NCI-H460 (cell line): ENCODE results near the gene ZRANB3. TPM values are rescaled to one million over a fixed set of nuclear protein-coding genes. Genes with fewer than 3 reads are reported as not detected.
"Not testable (repeated sequence)": the region's sequence is repeated elsewhere in the genome, so short reads cannot be mapped to it uniquely, and the experiment has no call there.

ENCODE experiments used
- DNase-seq: peaks from one replicate; pipeline ENCODE4 v3.0.0-alpha.2; 2016; ENCODE audit warnings: low read depth; ENCODE audit errors: extremely low read depth
- total RNA-seq: library from RNA; depleted of rRNA; stranded (reverse); fragments of >200 nt; shearing (Covaris generic); gene quantifications from 2 replicates; pipeline ENCODE4 v1.2.3, GENCODE V29; 2014

Gene ZRANB3
- total RNA-seq, 1 experiment from 2014 or later, result 18.2 TPM

DNA sequence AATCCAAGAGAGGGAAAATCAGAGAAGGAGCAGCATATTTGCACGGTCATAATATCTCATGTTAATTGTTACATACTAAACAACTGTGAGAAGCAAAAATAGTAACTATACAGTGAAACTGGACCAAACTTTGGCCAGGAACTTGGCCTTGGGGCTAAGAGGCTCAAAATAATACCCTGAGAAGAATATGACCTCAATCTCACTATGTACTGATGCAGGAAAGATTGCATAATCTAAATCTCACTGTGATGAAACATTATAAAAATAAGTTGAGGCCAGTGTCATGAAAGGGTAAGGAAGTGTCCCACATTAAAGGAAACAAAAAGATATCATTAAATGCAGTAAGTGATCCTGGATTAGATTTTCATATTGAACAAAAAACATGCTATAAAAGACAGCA, 36.5 kb downstream of the ZRANB3 start:
- DNase-seq, result peak; percentile 16

- no peak for DNase-seq
Measured at GRCh38 chr2:135490376-135490775, 40.6 kb downstream of the ZRANB3 start.

- DNase-seq, result no peak
Measured at GRCh38 chr2:135485441-135485840, 45.6 kb downstream of the ZRANB3 start.

- DNase-seq, result no peak
Measured at GRCh38 chr2:135475128-135475527, 55.9 kb downstream of the ZRANB3 start.

DNA sequence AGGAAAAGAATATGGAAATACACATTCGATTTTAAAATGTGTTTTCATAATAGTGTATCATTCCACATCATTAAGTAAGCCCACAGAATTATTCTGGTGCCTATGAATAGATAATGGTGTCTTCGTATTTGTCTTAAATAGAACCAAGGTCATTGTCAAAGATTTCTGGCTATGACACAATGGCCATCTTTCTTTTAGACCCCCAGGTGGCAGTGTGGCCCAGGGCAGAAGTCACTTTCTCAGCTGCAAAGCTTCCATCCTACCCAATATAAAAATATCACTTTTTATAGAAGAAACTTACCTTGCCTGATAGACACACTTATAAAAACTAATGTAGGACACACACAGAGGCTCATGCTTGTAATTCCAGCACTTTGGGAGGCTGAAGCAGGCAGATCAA, 57.5 kb downstream of the ZRANB3 start:
- peak; percentile 20 for DNase-seq

DNA sequence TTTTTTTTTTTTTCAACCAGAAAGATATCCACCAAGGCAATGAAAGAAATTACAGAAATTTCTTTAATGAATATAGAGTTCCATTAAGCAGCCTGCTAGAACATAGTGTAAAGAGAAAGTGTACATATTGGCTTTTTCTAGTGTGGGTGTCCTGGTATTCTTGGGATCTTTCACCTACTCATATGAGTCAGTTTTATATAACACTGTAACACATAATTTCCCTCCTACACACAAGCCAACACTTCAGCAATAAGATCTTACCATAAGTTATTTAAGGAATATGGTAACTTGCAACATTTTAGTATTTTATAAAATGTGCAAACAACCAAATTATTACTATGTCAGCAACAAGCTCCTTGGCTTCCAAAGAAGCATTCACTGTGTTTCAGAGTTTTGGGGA, 59.9 kb downstream of the ZRANB3 start:
- DNase-seq, result no peak

DNA sequence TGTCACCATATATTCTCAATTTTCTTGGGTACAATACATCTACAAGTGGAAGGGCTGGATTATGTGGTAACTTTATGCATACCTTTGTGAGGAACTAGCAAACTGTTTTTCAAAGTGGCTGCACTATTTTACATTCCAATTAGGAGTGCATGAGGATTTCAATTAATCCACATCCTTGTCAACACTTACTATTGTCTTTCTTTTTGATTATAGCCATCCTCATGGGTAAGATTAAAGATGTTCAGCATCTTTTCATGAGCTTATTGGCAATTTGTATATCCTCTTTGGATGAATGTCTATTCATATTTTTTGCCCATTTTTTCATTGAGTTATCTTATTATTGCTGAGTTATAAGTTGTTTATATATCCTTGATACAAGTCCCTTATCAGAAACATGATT, 73.7 kb downstream of the ZRANB3 start:
- DNase-seq, result no peak

- DNase-seq, result no peak
Measured at GRCh38 chr2:135456835-135457234, 74.2 kb downstream of the ZRANB3 start.

DNA sequence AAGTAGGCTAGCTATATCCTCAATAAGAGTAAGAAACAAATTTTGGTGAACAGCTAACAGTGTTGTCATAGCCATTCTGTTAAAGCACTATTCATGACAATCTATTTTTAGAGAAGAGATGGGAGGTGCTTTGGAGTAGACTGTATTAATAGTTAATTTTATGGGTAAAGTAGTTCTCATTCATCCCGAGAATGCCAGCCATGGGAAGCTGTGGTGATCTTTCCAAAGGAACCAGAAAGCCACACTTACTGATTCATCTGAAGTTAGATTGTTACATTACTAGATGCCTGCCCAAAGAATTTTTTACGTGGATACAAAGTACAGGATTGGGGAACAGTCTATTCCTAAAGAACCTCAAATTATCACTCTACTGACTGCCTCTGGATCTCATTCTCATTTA, 74.6 kb downstream of the ZRANB3 start:
- no peak for DNase-seq

- no peak for DNase-seq
Measured at GRCh38 chr2:135454608-135455007, 76.4 kb downstream of the ZRANB3 start.

GRCh38 chr2:135453027-135453426, 78.0 kb downstream of the ZRANB3 start:
- not testable (repeated sequence) for DNase-seq

GRCh38 chr2:135451966-135452365, 79.1 kb downstream of the ZRANB3 start:
- DNase-seq, result no peak

DNA sequence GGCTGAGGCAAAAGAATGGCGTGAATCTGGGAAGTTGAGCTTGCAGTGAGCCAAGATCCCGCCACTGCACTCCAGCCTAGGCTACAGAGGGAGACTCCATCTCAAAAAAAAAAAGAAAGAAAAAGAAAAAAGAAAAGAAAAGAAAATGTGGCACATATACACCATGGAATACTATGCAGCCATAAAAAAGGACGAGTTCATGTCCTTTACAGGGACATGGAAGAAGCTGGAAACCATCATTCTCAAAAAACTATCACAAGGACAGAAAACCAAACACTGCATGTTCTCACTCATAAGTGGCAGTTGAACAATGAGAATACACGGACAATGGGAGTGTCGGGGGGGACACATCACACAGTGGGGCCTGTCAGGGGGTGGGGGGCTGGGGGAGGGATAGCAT, 88.0 kb downstream of the ZRANB3 start:
- not testable (repeated sequence) for DNase-seq

GRCh38 chr2:135435155-135435554, 95.9 kb downstream of the ZRANB3 start:
- not testable (repeated sequence) for DNase-seq

- DNase-seq, result no peak
Measured at GRCh38 chr2:135424849-135425248, 106.2 kb downstream of the ZRANB3 start.

GRCh38 chr2:135422898-135423297, 108.1 kb downstream of the ZRANB3 start:
- no peak for DNase-seq

GRCh38 chr2:135411646-135412045, 119.4 kb downstream of the ZRANB3 start:
- no peak for DNase-seq

GRCh38 chr2:135409436-135409835, 121.6 kb downstream of the ZRANB3 start:
- DNase-seq, result no peak

DNA sequence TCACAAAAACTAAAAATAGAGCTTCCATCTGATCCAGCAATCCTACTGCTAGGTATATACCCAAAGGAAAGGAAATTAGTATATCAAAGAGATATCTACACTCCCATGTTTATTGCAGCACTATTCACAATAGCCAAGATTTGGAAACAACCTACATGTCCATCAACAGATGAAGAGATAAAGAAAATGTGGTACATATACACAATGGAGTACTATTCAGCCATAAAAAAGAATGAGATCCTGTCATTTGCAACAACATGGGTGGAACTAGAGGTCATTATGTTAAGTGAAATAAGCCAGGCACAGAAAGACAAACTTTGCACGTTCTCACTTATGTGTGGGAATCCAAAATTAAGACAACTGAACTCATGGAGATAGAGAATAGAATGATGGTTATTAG, 134.8 kb downstream of the ZRANB3 start:
- DNase-seq, result not testable (repeated sequence)

DNA sequence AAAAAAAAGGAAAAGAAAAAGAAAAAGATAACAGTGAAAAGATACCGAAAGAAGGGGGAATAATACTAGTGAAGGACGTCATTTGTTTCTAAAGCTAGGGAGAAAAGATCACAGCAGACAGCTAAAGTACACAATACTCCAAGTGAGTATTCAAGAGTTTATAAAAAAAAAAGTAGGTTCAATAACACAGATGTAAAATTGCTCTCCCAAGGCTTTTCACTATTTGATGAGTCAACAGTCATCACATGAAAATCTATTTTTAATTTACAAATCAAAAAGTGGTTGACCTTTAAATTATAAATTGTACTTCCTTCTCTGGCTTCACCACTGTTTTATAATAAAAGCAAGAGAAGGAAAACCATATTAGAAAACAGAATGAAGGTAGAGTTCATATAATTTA, 144.0 kb downstream of the ZRANB3 start:
- DNase-seq, result no peak

GRCh38 chr2:135378591-135378990, 152.4 kb downstream of the ZRANB3 start:
- no peak for DNase-seq

DNA sequence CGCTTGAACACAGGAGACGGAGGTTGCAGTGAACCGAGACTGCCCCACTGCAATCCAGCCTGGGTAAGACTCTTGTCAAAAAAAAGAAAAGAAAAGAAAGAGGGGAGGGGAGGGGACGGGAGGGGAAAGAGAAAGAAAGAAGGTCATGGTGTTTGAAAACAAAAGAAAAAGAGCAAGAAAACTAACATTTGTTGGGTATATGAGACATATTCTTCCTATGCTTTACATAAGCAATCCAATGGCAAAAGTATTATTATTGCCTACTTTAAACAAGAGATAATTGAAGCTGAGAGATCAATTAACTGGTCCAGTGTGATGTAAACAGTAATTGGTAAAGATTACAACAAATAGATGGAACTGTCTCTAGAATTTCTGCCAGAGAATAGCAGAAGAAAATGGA, 157.3 kb downstream of the ZRANB3 start:
- no peak for DNase-seq

DNA sequence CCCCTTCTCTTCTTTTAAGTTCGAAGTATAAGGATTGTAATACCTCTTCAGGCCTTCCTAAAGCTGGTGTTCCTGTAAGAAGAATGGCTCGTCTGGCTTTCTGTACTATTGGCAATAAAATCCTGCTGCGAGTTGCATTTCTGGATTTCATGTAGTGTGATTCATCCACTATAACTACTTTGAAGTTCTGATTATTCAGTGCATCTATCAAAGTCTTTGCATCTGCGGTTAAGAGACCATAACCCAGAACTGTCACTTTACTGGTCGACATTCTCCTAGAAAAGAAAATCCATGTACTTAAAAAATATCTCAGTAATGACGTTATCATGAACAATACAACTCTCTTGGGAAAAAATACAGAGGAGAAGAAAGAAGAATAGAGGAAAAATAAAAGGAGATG, 181.1 kb downstream of the ZRANB3 start:
- no peak for DNase-seq
